Skeletal muscle tissue (tissue), 4 donors: ENCODE results near the gene PAPOLB. TPM values are rescaled to one million over a fixed set of nuclear protein-coding genes. Genes with fewer than 3 reads are reported as not detected.

ENCODE experiments used
- H3K27ac ChIP-seq: one replicate; pipeline ENCODE4 v1.7.0; 2013; ENCODE audit warnings: mild to moderate bottlenecking, low read depth, low read length, inconsistent platforms
- H3K27me3 ChIP-seq, 3 donors: one replicate each; pipeline ENCODE4 v1.7.0; 2013; ENCODE audit warnings: low read length in 3 of 3; ENCODE audit not compliant: control insufficient read depth in 3 of 3, insufficient read depth in 3 of 3
- H3K36me3 ChIP-seq, 3 donors: one replicate each; pipeline ENCODE4 v1.7.0; 2013; ENCODE audit warnings: low read length in 3 of 3; ENCODE audit not compliant: control insufficient read depth in 3 of 3, insufficient read depth in 3 of 3
- H3K4me1 ChIP-seq, 3 donors: one replicate each; pipeline ENCODE4 v1.7.0; 2013; ENCODE audit warnings: low read length in 3 of 3, mild to moderate bottlenecking in 3 of 3; ENCODE audit not compliant: control insufficient read depth in 3 of 3, insufficient read depth in 3 of 3
- H3K4me3 ChIP-seq, 3 donors: one replicate each; pipeline ENCODE4 v1.7.0; 2013; ENCODE audit warnings: low read length in 3 of 3
- H3K9ac ChIP-seq, 3 donors: one replicate each; pipeline ENCODE4 v1.7.0; 2013; ENCODE audit warnings: low read length in 3 of 3, mild to moderate bottlenecking in 3 of 3, moderate library complexity in 2 of 3, low read depth in 1 of 3
- H3K9me3 ChIP-seq, 3 donors: one replicate each; pipeline ENCODE4 v1.7.0; 2013; ENCODE audit warnings: low read length in 3 of 3; ENCODE audit not compliant: control insufficient read depth in 3 of 3
- total RNA-seq: library from RNA; depleted of rRNA; stranded (reverse); fragments of >200 nt; gene quantifications from one replicate; pipeline ENCODE4 v1.2.3, GENCODE V29; 2014
- donor health status: Osteomylitis.

PAPOLB gene
- total RNA-seq, 1 donor from 2014 or later, result under 0.01 TPM

- Histone ChIP-seq H3K9me3 (no peaks in the 10 kb centered on the region), H3K27me3 (peaks cover 0 to 2% (median 0%) of the 10 kb centered on the region in 3 donors), H3K4me1 (peaks cover 8 to 9% (median 8%) of the 10 kb centered on the region in 3 donors), H3K27ac (no peak overlapping the region), H3K4me3 (no peak overlapping the region), H3K36me3 (peaks cover 0 to 2% (median 0%) of the 10 kb centered on the region in 3 donors), H3K9ac (no peak overlapping the region)
These were observed 36.7 kb downstream of the PAPOLB start for GRCh38 chr7:4825081-4825480.

- H3K9ac ChIP-seq, result no peak overlapping the region
- H3K4me1 ChIP-seq, result peaks cover 9 to 10% (median 10%) of the 10 kb centered on the region in 3 donors
- peaks cover 0 to under 1% (median 0%) of the 10 kb centered on the region in 3 donors for H3K36me3 ChIP-seq
- H3K27me3 ChIP-seq, result peaks cover 0 to 2% (median 0%) of the 10 kb centered on the region in 3 donors
- no peak overlapping the region for H3K4me3 ChIP-seq
- no peaks in the 10 kb centered on the region for H3K9me3 ChIP-seq
- H3K27ac ChIP-seq, result no peak overlapping the region
These were observed 37.6 kb downstream of the PAPOLB start for GRCh38 chr7:4824120-4824775.

DNA sequence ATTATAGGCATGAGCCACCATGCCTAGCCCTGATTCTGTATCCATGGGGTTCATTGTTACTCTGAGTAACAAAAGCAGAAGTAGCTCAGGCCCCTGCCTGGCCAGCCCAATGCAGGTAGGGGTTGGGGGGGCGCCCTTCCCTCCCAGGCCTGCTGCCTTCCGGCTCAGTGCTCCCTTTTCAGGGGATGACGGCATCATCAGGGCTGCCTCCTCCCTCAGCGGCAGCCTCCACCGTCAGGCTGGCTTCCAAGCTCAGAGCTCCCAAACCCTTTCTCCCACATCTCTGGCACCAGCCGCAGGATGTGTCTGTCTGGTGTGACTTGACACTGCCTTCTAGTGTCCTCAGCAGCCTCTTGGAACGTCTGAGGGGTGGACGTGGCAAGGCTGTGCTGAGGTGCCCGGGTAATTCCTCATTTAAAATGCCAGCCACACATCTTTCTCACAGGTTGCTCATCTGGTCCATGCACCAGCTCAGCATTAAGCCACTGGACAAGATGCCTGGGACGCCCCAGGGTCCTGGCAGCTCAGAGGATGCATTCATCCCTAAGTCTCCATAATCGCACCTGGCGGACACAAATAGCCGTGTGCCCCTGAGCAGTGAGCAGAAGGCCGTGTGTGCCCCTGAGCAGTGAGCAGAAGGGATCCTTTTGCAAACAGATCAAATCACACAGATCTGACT, 38.2 kb downstream of the PAPOLB start:
- Histone ChIP-seq H3K27me3 (peaks cover 0 to 2% (median 0%) of the 10 kb centered on the region in 3 donors), H3K4me3 (no peak overlapping the region), H3K27ac (no peak overlapping the region), H3K9ac (no peak overlapping the region), H3K36me3 (no peaks in the 10 kb centered on the region), H3K9me3 (no peaks in the 10 kb centered on the region), H3K4me1 (peaks cover 9 to 10% (median 10%) of the 10 kb centered on the region in 3 donors)

DNA sequence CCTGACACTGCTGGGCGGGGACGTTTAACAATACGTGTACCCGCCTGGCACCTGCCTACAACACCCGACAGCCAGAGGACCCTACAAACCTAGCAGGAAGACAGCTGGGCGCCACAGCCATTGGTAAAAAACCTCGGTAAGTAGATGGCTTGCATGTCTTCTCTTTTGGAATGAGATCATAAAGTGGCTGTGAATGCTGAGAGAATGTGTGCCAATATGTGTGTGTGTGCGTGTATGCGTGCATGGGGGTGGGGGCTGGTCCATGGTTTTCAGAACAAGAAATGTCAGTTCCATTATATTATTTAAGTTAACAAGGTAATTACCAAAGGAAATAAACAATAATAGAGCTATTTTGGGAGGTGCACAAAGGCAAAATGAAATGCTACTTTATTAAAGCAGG, 39.2 kb downstream of the PAPOLB start:
- peaks cover 9 to 10% (median 10%) of the 10 kb centered on the region in 3 donors for H3K4me1 ChIP-seq
- H3K9ac ChIP-seq, result no peak overlapping the region
- no peaks in the 10 kb centered on the region for H3K36me3 ChIP-seq
- H3K9me3 ChIP-seq, result no peaks in the 10 kb centered on the region
- H3K27ac ChIP-seq, result no peak overlapping the region
- peaks cover 0 to 2% (median 0%) of the 10 kb centered on the region in 3 donors for H3K27me3 ChIP-seq
- no peak overlapping the region for H3K4me3 ChIP-seq

DNA sequence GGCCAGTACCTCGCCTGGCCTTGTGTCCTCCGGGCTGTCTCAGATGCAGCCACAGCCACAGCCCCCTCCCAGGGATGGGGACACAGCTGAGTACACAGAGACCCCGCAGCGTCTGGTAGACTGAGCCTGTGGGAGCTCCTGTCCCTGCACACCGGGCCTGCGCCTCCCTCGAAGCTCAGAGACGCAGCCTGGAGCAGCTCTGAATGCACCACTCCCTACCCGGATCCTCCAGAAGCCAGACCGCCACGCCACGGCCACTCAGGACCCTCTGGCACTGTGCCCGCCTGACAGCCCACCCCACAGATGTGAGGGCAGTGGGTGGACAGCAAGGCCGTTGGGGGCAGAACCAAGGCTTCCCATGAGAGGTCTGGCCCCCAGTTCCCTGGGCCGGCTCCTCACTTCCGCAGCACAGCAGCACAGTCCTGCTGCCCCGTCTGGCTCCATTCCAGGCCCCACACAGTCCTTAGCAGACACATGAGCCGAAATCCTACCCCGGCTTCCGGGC, 40.8 kb downstream of the PAPOLB start:
- Histone ChIP-seq H3K4me1 (peaks cover 9 to 10% (median 10%) of the 10 kb centered on the region in 3 donors), H3K36me3 (no peaks in the 10 kb centered on the region), H3K4me3 (no peak overlapping the region), H3K9ac (no peak overlapping the region), H3K27me3 (no peaks in the 10 kb centered on the region), H3K27ac (peak overlapping the region; percentile 40), H3K9me3 (no peaks in the 10 kb centered on the region)

DNA sequence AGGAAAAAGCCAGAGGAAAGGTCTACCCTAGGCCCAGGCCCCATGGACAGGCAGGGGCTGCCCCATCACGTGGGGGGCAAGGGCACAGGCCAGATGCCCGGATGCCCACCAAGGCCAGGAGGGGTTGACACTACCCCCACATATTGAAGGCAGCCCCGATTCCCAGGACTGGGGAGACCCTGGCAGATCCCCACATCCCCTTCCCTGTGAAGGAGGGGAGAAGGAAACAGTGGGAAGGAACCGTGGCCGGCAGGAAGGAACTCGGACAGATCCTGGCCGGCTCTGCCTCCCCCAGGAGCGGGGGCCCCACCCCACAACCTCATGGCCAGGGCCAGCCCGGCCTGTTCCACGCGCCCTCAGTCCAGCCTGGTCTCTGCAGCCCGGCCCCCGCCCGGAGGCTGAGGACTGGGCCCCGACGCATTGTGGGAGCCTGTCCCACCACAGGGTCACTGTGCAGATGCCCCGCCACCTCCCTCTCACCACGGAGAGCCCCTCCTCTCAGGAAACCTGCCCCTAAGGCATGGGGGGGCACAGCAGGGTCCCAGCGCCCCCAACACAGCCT, 41.3 kb downstream of the PAPOLB start:
- peaks cover 9 to 10% (median 10%) of the 10 kb centered on the region in 3 donors for H3K4me1 ChIP-seq
- H3K9me3 ChIP-seq, result no peaks in the 10 kb centered on the region
- H3K27me3 ChIP-seq, result no peaks in the 10 kb centered on the region
- H3K4me3 ChIP-seq, result no peak overlapping the region
- H3K36me3 ChIP-seq, result no peaks in the 10 kb centered on the region
- peak overlapping the region; percentile 40 for H3K27ac ChIP-seq
- H3K9ac ChIP-seq, result no peak overlapping the region

DNA sequence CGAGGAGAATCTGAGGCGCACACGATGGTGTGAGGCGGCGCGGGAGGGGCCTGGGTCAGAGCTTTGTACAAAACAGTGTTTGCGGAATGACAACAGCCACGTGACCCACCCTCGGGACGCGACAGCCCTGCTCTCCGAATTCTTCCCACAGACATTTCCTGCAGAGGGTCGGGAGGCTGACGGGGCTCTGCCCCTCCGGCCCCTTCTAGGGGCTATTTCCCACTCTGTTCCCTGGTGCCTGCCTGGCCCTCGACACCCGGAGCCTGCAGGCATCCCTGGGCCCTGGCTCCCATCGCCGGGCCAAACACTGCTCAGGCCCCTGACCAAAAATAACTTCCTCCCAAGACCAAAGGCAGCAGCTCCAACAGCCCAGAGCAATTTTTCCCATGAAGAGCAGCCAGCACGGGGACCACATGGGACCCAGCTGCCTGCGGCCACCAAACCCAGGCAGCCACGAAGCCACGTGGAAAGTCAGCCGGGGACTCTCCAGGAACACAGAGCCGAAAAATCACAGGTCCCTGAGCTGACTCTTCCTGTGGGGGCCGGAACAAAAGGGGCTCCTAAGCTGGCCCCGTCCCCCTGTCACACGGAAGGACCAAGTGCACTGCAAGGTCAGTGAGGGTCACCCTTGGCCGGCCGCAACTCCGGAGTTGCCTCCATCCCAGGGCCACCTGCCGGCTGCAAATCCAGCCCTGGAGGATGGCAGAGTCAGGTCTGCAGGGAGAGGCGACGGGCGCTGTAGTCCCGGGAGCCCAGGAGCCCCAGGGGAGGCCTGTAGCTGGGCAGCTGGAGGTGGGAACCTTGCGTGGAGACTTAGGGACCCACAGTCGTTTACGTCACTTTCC, 42.0 kb downstream of the PAPOLB start:
- Histone ChIP-seq H3K4me1 (peaks cover 9 to 10% (median 10%) of the 10 kb centered on the region in 3 donors), H3K9ac (no peak overlapping the region), H3K4me3 (no peak overlapping the region), H3K36me3 (no peaks in the 10 kb centered on the region), H3K27me3 (no peaks in the 10 kb centered on the region), H3K9me3 (no peaks in the 10 kb centered on the region), H3K27ac (peak overlapping the region; percentile 40)

- Histone ChIP-seq H3K4me3 (no peak overlapping the region), H3K9ac (no peak overlapping the region), H3K36me3 (no peaks in the 10 kb centered on the region), H3K27ac (no peak overlapping the region), H3K4me1 (peaks cover 9 to 10% (median 10%) of the 10 kb centered on the region in 3 donors), H3K27me3 (no peaks in the 10 kb centered on the region), H3K9me3 (no peaks in the 10 kb centered on the region)
These were observed 43.6 kb downstream of the PAPOLB start for GRCh38 chr7:4818000-4818794.
